ENCODE results near the gene LNX1. TPM values are rescaled to one million over a fixed set of nuclear protein-coding genes. Genes with fewer than 3 reads are reported as not detected.
A peak's percentile ranks its signal among the peaks of the same experiment; 100 is the strongest.

The LNX1 gene
- polyA plus RNA-seq, 1 of the 3 experiments (the other 2 are of a cell fraction), result 0.16 TPM

- no peak overlapping the region for H2AFZ ChIP-seq (ENCODE audit: low read depth)
- ChIA-PET POLR2A (no interaction called here), CTCF (interaction anchor here (1.3 to 6.6 kb wide), 4 partner anchors 13 to 756 kb away, joined by 3 to 36 read pairs (median 6); no protein-coding TSS in a partner anchor)
These were observed 113.7 kb downstream of the LNX1 start for GRCh38 chr4:53477636-53478035.

GRCh38 chr4:53477038-53477565 lies 114.2 kb downstream of the LNX1 start:
- Histone ChIP-seq H3K9me2 (no peaks in the 10 kb centered on the region), H3F3A (replicated peaks; ENCODE audit: insufficient read depth) (peaks cover 34% of the 10 kb centered on the region), H3K4me3 (ENCODE audit: low read depth in 2 of 2, low read length in 1 of 2) (no peak overlapping the region), H3K9me3 (no peaks in the 10 kb centered on the region), H3K36me3 (replicated peaks in 1 of 2; ENCODE audit: control insufficient read depth in 1 of 2, insufficient read depth in 2 of 2, low read length in 1 of 2) (no peaks in the 10 kb centered on the region), H3K27ac (ENCODE audit: low read depth in 2 of 2, low read length in 1 of 2) (peak overlapping the region in 1 of 2 experiments; percentile 95; a peak in 2 of 4 replicates), H3K79me2 (ENCODE audit: insufficient read depth) (no peaks in the 10 kb centered on the region), H3K9ac (peak overlapping the region; percentile 56; the same call in 1 of the 2 replicates), H3K4me1 (ENCODE audit: control insufficient read depth in 1 of 2, insufficient read depth in 2 of 2, low read depth in 1 of 2, low read length in 1 of 2) (peaks cover 0 to 9% of the 10 kb centered on the region in 2 experiments; a peak in 2 of 4 replicates), H2AFZ (ENCODE audit: low read depth) (peak overlapping the region; percentile 84; the same call in 1 of the 2 replicates), H3K27me3 (ENCODE audit: insufficient read depth) (no peaks in the 10 kb centered on the region), H3K4me2 (peak overlapping the region; percentile 35; the same call in 1 of the 2 replicates), H4K20me1 (ENCODE audit: insufficient read depth) (no peaks in the 10 kb centered on the region)
- ChIA-PET POLR2A (no interaction called here), CTCF (interaction anchor here (1.3 to 6.6 kb wide), 4 partner anchors 14 to 757 kb away, joined by 3 to 36 read pairs (median 6); no protein-coding TSS in a partner anchor)
- WGBS (ENCODE audit: low lambda C conversion rate), result 91% methylated on average over 5 of the region's 5 CpGs
- DNase-seq, result no peak
- TF ChIP-seq FOXJ3 (CRISPR knock-in tag; IDR thresholded peaks at IDR 0.05) (no peak), REST (IDR thresholded peaks at IDR 0.05; ENCODE audit: low read depth, low read length) (no peak), EP300 (IDR thresholded peaks at IDR 0.05; ENCODE audit: borderline replicate concordance in 1 of 2, low read depth in 1 of 2, low read length in 1 of 2) (no peak), CHD2 (IDR thresholded peaks at IDR 0.05; ENCODE audit: low read length, partially characterized antibody) (no peak), TAF1 (IDR thresholded peaks at IDR 0.05; ENCODE audit: borderline replicate concordance, low read depth, low read length) (no peak), MEF2A (IDR thresholded peaks at IDR 0.05; ENCODE audit: borderline replicate concordance, low read depth) (no peak), FOXM1 (IDR thresholded peaks at IDR 0.05; ENCODE audit: low read depth) (no peak), POLR2AphosphoS5 (IDR thresholded peaks at IDR 0.05; ENCODE audit: low read depth, low read length) (no peak), NFIC (IDR thresholded peaks at IDR 0.05; ENCODE audit: borderline replicate concordance) (no peak), FOSL2 (IDR thresholded peaks at IDR 0.05; ENCODE audit: borderline replicate concordance, low read depth) (no peak), RCOR1 (IDR thresholded peaks at IDR 0.05; ENCODE audit: low read length) (no peak)

More at GRCh38 chr4:53477636-53478035, 113.7 kb downstream of the LNX1 start:
- Histone ChIP-seq H3K27ac (ENCODE audit: low read depth in 2 of 2, low read length in 1 of 2) (peak overlapping the region in 1 of 2 experiments; percentile 95; a peak in 2 of 4 replicates), H3K9me3 (no peaks in the 10 kb centered on the region), H3K4me2 (no peak overlapping the region), H3K4me3 (ENCODE audit: low read depth in 2 of 2, low read length in 1 of 2) (no peak overlapping the region), H3K36me3 (replicated peaks in 1 of 2; ENCODE audit: control insufficient read depth in 1 of 2, insufficient read depth in 2 of 2, low read length in 1 of 2) (no peaks in the 10 kb centered on the region), H3K27me3 (ENCODE audit: insufficient read depth) (no peaks in the 10 kb centered on the region), H3F3A (replicated peaks; ENCODE audit: insufficient read depth) (peaks cover 34% of the 10 kb centered on the region), H3K9me2 (no peaks in the 10 kb centered on the region), H3K4me1 (ENCODE audit: control insufficient read depth in 1 of 2, insufficient read depth in 2 of 2, low read depth in 1 of 2, low read length in 1 of 2) (peaks cover 0 to 9% of the 10 kb centered on the region in 2 experiments; a peak in 2 of 4 replicates), H3K9ac (no peak overlapping the region), H3K79me2 (ENCODE audit: insufficient read depth) (no peaks in the 10 kb centered on the region), H4K20me1 (ENCODE audit: insufficient read depth) (no peaks in the 10 kb centered on the region)
- TF ChIP-seq GABPA (IDR thresholded peaks at IDR 0.05; ENCODE audit: low read depth) (no peak), CTCF (IDR thresholded peaks at IDR 0.05) (no peak), ELF1 (IDR thresholded peaks at IDR 0.05) (no peak), SIN3A (IDR thresholded peaks at IDR 0.05; ENCODE audit: borderline replicate concordance, low read depth, low read length) (no peak), USF1 (IDR thresholded peaks at IDR 0.05; ENCODE audit: borderline replicate concordance, low read depth) (no peak), RCOR1 (IDR thresholded peaks at IDR 0.05; ENCODE audit: low read length) (no peak), FOXJ3 (CRISPR knock-in tag; IDR thresholded peaks at IDR 0.05) (no peak)
- DNase-seq, result no peak
- WGBS (ENCODE audit: low lambda C conversion rate), result 100% methylated on average over 1 of the region's 1 CpG

Measured in SK-N-SH (cell line).